IPS-18a (cell line): ENCODE results near the gene NR1D1.
A peak's percentile ranks its signal among the peaks of the same experiment; 100 is the strongest.

Experiments used
- H3K27ac ChIP-seq: one replicate; pipeline ENCODE4 v1.5.1; 2013; ENCODE audit warnings: low read length
- H3K27me3 ChIP-seq: one replicate; pipeline ENCODE4 v1.6.1; 2013; ENCODE audit warnings: mild to moderate bottlenecking, low read length; ENCODE audit not compliant: control insufficient read depth, insufficient read depth
- H3K36me3 ChIP-seq: one replicate; pipeline ENCODE4 v1.6.1; 2013; ENCODE audit warnings: low read depth, low read length; ENCODE audit not compliant: control insufficient read depth
- H3K4me1 ChIP-seq: one replicate; pipeline ENCODE4 v1.6.1; 2013; ENCODE audit warnings: low read depth, low read length; ENCODE audit not compliant: control insufficient read depth
- H3K4me3 ChIP-seq: one replicate; pipeline ENCODE4 v1.5.1; 2013; ENCODE audit warnings: low read length
- H3K9ac ChIP-seq: one replicate; pipeline ENCODE4 v1.6.1; 2013; ENCODE audit warnings: mild to moderate bottlenecking, low read length, moderate library complexity
- H3K9me3 ChIP-seq: one replicate; pipeline ENCODE4 v1.6.1; 2013; ENCODE audit warnings: low read depth, low read length; ENCODE audit not compliant: control insufficient read depth

The NR1D1 gene

GRCh38 chr17:40079545-40079944 lies 20.8 kb downstream of the NR1D1 start:
- no peak overlapping the region for H3K9ac ChIP-seq
- H3K27ac ChIP-seq, result no peak overlapping the region
- peaks cover 8% of the 10 kb centered on the region for H3K4me1 ChIP-seq
- H3K36me3 ChIP-seq, result no peaks in the 10 kb centered on the region
- no peaks in the 10 kb centered on the region for H3K9me3 ChIP-seq
- no peaks in the 10 kb centered on the region for H3K27me3 ChIP-seq
- no peak overlapping the region for H3K4me3 ChIP-seq

GRCh38 chr17:40076591-40076990 lies 23.8 kb downstream of the NR1D1 start:
- H3K36me3 ChIP-seq, result no peaks in the 10 kb centered on the region
- no peak overlapping the region for H3K27ac ChIP-seq
- no peak overlapping the region for H3K9ac ChIP-seq
- no peak overlapping the region for H3K4me3 ChIP-seq
- no peaks in the 10 kb centered on the region for H3K9me3 ChIP-seq
- H3K27me3 ChIP-seq, result no peaks in the 10 kb centered on the region
- H3K4me1 ChIP-seq, result peaks cover 12% of the 10 kb centered on the region

- Histone ChIP-seq H3K9me3 (no peaks in the 10 kb centered on the region), H3K4me3 (no peak overlapping the region), H3K27me3 (no peaks in the 10 kb centered on the region), H3K9ac (no peak overlapping the region), H3K36me3 (no peaks in the 10 kb centered on the region), H3K4me1 (peaks cover 15% of the 10 kb centered on the region), H3K27ac (no peak overlapping the region)
These were observed 24.4 kb downstream of the NR1D1 start for GRCh38 chr17:40075942-40076498.

DNA sequence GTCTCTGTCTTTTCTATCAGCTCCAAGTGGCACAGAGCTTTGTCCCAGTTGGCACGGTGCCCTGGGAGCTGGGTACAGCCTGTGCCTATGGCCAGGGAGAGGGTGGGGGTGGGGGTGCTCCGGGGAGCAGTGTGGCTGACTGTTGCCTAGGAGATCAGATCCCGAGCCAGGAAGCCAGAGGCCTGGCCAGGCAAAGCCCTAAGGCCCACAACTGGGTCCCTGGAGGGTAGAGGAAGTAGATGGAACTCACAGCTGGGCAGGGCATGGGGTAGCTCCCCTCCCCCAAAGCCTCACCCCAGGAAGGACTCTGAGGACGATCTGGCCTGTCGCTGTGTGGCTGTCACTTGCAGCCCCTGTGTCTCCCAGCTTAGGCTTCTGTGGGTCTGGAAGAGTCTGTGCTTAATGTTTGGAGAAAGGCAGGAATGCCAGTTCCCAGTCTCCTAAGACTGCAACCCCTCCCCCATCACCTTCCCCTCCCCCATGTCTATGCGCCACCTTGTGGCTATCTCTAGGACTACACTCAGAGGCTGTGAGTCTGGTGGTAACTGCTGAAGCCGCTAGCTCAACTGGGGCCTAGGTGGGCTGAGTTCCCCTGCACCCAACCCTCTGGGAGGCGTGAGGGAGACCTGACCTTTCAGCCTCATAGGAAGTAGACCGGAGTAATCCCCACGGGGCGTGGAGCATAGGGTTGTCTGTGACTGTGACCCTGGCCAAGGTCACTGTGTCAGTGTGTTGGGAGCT lies 25.0 kb downstream of the NR1D1 start:
- H3K4me1 ChIP-seq, result peaks cover 22% of the 10 kb centered on the region

GRCh38 chr17:40074871-40075200 lies 25.6 kb downstream of the NR1D1 start:
- no peaks in the 10 kb centered on the region for H3K9me3 ChIP-seq
- H3K27ac ChIP-seq, result peak overlapping the region; percentile 3
- H3K4me1 ChIP-seq, result peaks cover 27% of the 10 kb centered on the region
- no peak overlapping the region for H3K4me3 ChIP-seq
- H3K9ac ChIP-seq, result no peak overlapping the region
- H3K27me3 ChIP-seq, result no peaks in the 10 kb centered on the region
- H3K36me3 ChIP-seq, result no peaks in the 10 kb centered on the region

More for the DNA sequence above, 25.0 kb downstream of the NR1D1 start:
- Histone ChIP-seq H3K9me3 (no peaks in the 10 kb centered on the region), H3K9ac (no peak overlapping the region), H3K27ac (peak overlapping the region; percentile 3), H3K27me3 (no peaks in the 10 kb centered on the region), H3K36me3 (no peaks in the 10 kb centered on the region), H3K4me3 (no peak overlapping the region)

DNA sequence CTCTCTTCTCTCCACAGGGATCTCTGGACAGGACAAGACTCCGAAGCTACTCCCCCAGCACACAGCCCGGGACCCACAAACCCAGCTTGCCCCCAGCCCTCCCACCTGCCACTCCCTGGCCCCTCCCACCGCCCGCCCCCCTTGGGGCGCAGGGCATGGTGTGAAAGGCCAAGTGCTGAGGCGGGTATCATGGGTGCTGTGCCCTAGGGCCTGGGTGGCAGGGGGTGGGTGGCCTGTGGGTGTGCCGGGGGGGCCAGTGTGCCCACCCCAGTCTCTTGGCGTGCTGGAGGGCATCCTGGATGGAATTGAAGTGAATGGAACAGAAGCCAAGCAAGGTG lies 26.2 kb downstream of the NR1D1 start:
- no peaks in the 10 kb centered on the region for H3K27me3 ChIP-seq
- peaks cover 34% of the 10 kb centered on the region for H3K4me1 ChIP-seq
- H3K27ac ChIP-seq, result no peak overlapping the region
- no peak overlapping the region for H3K4me3 ChIP-seq
- H3K36me3 ChIP-seq, result no peaks in the 10 kb centered on the region
- H3K9ac ChIP-seq, result no peak overlapping the region
- H3K9me3 ChIP-seq, result no peaks in the 10 kb centered on the region

- Histone ChIP-seq H3K4me1 (peaks cover 38% of the 10 kb centered on the region), H3K36me3 (no peaks in the 10 kb centered on the region), H3K27ac (no peak overlapping the region), H3K9ac (no peak overlapping the region), H3K27me3 (no peaks in the 10 kb centered on the region), H3K4me3 (no peak overlapping the region), H3K9me3 (no peaks in the 10 kb centered on the region)
These were observed 26.8 kb downstream of the NR1D1 start for GRCh38 chr17:40073454-40074174.

DNA sequence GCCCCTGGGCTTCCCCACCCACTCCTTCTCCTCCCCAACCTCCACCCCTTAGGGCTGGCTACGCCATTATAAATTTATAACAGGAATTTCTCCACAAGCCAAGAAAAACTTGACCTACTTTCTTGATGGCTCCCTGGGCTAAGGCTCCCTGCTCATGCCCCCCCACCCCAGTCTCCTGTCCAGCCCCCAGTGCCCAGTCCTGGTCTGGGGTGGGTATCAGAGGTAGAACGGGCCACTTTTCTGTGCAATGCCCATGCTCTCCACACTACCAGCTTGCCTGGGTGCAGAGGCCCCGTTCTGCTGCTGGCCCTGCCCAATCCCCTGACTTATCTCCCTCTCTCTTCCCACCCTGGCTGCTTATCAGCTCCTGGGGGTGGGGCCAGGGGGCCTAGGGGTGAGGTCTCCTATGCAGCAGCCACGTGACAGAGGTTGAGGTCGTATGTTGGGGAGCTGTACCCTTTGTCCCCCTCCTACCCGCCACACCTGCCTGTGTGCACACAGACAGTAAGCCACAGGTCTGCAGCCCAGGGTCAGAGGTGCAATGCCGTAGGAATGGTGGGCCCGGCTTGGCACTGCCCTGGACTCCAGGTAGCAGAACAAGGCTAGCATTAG lies 27.5 kb downstream of the NR1D1 start:
- no peak overlapping the region for H3K27ac ChIP-seq

GRCh38 chr17:40072040-40072734 lies 28.2 kb downstream of the NR1D1 start:
- Histone ChIP-seq H3K4me1 (peaks cover 43% of the 10 kb centered on the region), H3K27me3 (no peaks in the 10 kb centered on the region), H3K4me3 (no peak overlapping the region), H3K36me3 (no peaks in the 10 kb centered on the region), H3K27ac (no peak overlapping the region), H3K9ac (no peak overlapping the region), H3K9me3 (no peaks in the 10 kb centered on the region)

More for the DNA sequence above, 27.5 kb downstream of the NR1D1 start:
- Histone ChIP-seq H3K4me3 (no peak overlapping the region), H3K9ac (no peak overlapping the region), H3K27me3 (no peaks in the 10 kb centered on the region), H3K36me3 (no peaks in the 10 kb centered on the region), H3K4me1 (peaks cover 43% of the 10 kb centered on the region), H3K9me3 (no peaks in the 10 kb centered on the region)

DNA sequence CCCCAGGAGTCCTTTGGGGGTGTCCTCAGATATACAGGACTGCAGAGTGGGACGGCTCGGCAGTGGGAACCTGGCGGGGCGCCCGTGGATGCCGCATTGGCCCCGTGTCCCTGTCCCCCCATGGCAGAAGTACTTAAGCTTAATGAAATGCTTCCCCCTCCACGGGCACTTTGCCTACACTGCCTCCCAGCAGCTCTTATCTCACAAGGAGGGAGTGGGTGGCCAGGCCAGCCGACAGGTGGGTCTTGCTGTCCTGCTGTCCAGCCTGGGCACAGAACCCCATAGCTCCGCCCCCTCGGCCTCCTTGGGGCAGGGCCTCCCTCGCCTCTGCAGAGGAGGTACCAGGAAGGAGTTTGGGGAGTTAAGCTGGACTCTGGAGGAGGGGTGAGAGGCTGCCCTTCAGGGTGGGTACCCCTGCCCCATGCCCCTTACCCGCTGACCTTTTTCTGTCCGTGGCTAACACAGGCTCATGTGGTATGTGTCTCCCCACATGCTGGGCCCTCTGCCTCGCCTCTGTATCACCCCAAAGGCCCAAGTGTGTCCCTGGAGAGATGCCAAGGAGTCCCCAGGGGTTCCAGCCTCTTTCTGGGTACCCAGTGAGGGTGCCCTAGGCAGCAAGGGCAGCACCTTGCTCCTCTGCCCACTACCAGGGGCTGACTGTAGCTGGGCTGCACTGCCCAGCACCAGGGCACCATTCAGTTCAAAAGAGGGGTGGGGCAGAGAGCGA lies 28.9 kb downstream of the NR1D1 start:
- Histone ChIP-seq H3K4me3 (no peak overlapping the region), H3K27ac (no peak overlapping the region), H3K4me1 (peaks cover 43% of the 10 kb centered on the region)

More for the DNA sequence above, 28.9 kb downstream of the NR1D1 start:
- H3K9me3 ChIP-seq, result no peaks in the 10 kb centered on the region
- H3K36me3 ChIP-seq, result no peaks in the 10 kb centered on the region
- H3K9ac ChIP-seq, result no peak overlapping the region
- no peaks in the 10 kb centered on the region for H3K27me3 ChIP-seq
